GM12878 (cell line): ENCODE measurements around the gene HMSD. TPM values are rescaled to one million over a fixed set of nuclear protein-coding genes. Genes with fewer than 3 reads are reported as not detected.

Experiments used
- ASH2L ChIP-seq: fragments of 300-600, 200-600 bp; sonication (generic); IDR thresholded peaks from 2 replicates; pipeline ENCODE4 v1.6.1; 2017; ENCODE audit warnings: low read depth, mild to moderate bottlenecking, borderline replicate concordance
- HCFC1 ChIP-seq: fragments of 150-350 bp; IDR thresholded peaks from 2 replicates; pipeline ENCODE4 v1.6.1; 2014; ENCODE audit warnings: low read length
- HDAC2 ChIP-seq: fragments of 200-600 bp; sonication (generic); IDR thresholded peaks from 2 replicates; pipeline ENCODE4 v1.6.1; 2017
- JUND ChIP-seq: IDR thresholded peaks from 2 replicates; pipeline ENCODE4 v1.6.1; 2012; ENCODE audit warnings: low read depth, mild to moderate bottlenecking, low read length, improper control_type of control experiment, moderate library complexity
- MEF2B ChIP-seq: fragments of 450-650 bp; IDR thresholded peaks from 2 replicates; pipeline ENCODE4 v1.6.1; 2018; ENCODE audit warnings: mild to moderate bottlenecking, moderate library complexity; ENCODE audit not compliant: partially characterized antibody, poor library complexity, severe bottlenecking
- MTA3 ChIP-seq: IDR thresholded peaks from 2 replicates; pipeline ENCODE4 v1.6.1; 2012; ENCODE audit warnings: low read length, inconsistent platforms, borderline replicate concordance
- NR2C2 ChIP-seq: IDR thresholded peaks from 2 replicates; pipeline ENCODE4 v1.6.1; 2011; ENCODE audit warnings: borderline replicate concordance, low read depth; ENCODE audit not compliant: control insufficient read depth, insufficient read length
- PML ChIP-seq: IDR thresholded peaks from 2 replicates; pipeline ENCODE4 v1.6.1; 2012; ENCODE audit warnings: low read length, inconsistent platforms
- POLR2AphosphoS2 ChIP-seq: IDR thresholded peaks from 2 replicates; pipeline ENCODE4 v1.6.1; 2011; ENCODE audit warnings: low read depth, mild to moderate bottlenecking, low read length, improper control_type of control experiment, moderate library complexity
- RCOR1 ChIP-seq: conservative IDR thresholded peaks from 2 replicates; pipeline ENCODE4 v1.6.1; 2012; ENCODE audit warnings: low read depth, low read length, improper control_type of control experiment
- SP1 ChIP-seq: IDR thresholded peaks from one replicate; pipeline ENCODE4 v1.6.1; 2011; ENCODE audit warnings: low read depth, low read length
- SRF ChIP-seq, 2 experiments: IDR thresholded peaks; 2 replicates each; pipeline ENCODE4 v1.6.1; 2011; ENCODE audit warnings: low read depth in 2 of 2, low read length in 2 of 2, mild to moderate bottlenecking in 1 of 2, moderate library complexity in 1 of 2
- SUZ12 ChIP-seq: fragments of 200-600 bp; sonication (generic); IDR thresholded peaks from one replicate; pipeline ENCODE4 v1.6.1; 2018; ENCODE audit warnings: antibody characterized with exemption, mild to moderate bottlenecking; ENCODE audit not compliant: unreplicated experiment
- TCF12 ChIP-seq: IDR thresholded peaks from 2 replicates; pipeline ENCODE4 v1.6.1; 2011; ENCODE audit warnings: low read depth, mild to moderate bottlenecking, low read length
- polyA plus RNA-seq, 11 experiments: library from polyadenylated mRNA; depleted of rRNA in 4 of 11; unstranded in 6 of 11; stranded (reverse) in 5 of 11; fragments of >200 nt; fragmentation: Nextera tagmentation in 4 of 11; fragmentation: Illumina TruSeq in 1 of 11; extraction: Ambion mirVana in 4 of 11; extraction: Trizol in 1 of 11; gene quantifications; 1 replicate in 1 of 11; 2 replicates in 10 of 11; pipeline versions ENCODE4 v1.2.1 to v1.2.3, GENCODE V29; 2011 to 2016; ENCODE audit warnings: inconsistent platforms in 2 of 11, missing spikeins in 2 of 11, low read depth in 1 of 11
- total RNA-seq, 4 experiments: library from RNA; depleted of rRNA in 3 of 4; stranded (reverse); fragments of >200 nt in 3 of 4; fragmentation: Illumina TruSeq in 1 of 4; extraction: Trizol in 1 of 4; gene quantifications; 2 replicates each; pipeline versions ENCODE4 v1.2.1 to v1.2.3, GENCODE V29; 2013 to 2021
- TF ChIP-seq, protein P1 (sequence below): IDR thresholded peaks from 2 replicates; pipeline ENCODE4 v1.6.1; 2011; ENCODE audit warnings: mild to moderate bottlenecking, low read depth, low read length, moderate library complexity; ENCODE audit not compliant: insufficient replicate concordance
- TF ChIP-seq, protein P2 (sequence below): fragments of 450-650 bp; IDR thresholded peaks from 2 replicates; pipeline ENCODE4 v1.6.1; 2017; ENCODE audit warnings: mild to moderate bottlenecking, moderate library complexity
- TF ChIP-seq, protein P3 (sequence below): fragments of 450-650 bp; IDR thresholded peaks from 2 replicates; pipeline ENCODE4 v1.6.1; 2017; ENCODE audit warnings: mild to moderate bottlenecking, moderate library complexity
- TF ChIP-seq, protein P4 (sequence below): fragments of 450-650 bp; IDR thresholded peaks from 2 replicates; pipeline ENCODE4 v1.6.1; 2017; ENCODE audit warnings: low read depth, mild to moderate bottlenecking, moderate library complexity

The HMSD gene
- total and polyA plus RNA-seq, 10 of the 15 experiments (the other 5 are each of a cell fraction or from before 2014, with no cell fraction given), result 11.7 to 83.9 (median 37.8) TPM

DNA sequence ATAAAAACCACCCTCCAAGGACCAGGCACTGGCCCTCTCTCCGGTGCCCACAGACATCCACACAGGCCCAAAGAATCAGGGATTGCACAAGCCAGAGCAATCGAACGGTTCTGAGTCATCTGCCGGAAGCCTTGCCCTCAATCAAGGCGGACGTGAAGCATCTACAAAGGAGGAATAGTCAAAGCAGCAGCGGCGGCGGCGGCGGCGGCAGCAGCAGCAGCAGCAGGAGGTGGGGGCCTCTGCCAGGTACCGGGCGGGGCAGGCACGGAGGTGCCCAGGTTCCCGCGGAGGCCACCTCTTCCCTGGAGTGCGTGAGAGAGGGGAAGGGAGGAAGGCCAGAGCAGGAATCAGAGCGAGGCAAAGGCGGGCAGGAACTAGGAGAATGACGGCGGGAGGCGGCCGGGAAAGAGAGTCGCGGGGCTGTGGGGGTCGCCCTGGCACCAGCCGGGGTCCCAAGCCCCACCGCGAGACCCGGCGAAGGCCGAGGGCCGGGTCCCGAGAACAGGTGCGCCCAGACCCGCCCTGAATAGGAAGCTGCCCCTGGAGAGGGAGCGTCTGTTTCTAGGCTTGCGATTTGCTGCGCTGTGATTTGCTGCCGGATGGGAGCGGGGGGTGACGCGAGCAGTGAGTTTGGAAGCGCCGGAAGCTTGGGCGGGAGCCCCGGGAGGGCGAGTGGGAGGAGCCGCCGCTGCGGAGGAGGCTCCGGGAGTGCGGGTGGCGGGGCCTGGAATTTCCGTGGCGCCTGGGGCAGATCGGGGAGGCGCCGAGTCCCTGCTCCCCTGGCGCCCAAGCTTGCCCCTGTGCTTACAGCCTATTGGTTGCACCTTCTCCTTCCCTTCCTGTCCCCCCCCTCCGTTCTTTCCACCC lies 21.1 kb downstream of the HMSD start, which contains the start of gene SERPINB8 (continued):
- TF ChIP-seq, protein P1, sequence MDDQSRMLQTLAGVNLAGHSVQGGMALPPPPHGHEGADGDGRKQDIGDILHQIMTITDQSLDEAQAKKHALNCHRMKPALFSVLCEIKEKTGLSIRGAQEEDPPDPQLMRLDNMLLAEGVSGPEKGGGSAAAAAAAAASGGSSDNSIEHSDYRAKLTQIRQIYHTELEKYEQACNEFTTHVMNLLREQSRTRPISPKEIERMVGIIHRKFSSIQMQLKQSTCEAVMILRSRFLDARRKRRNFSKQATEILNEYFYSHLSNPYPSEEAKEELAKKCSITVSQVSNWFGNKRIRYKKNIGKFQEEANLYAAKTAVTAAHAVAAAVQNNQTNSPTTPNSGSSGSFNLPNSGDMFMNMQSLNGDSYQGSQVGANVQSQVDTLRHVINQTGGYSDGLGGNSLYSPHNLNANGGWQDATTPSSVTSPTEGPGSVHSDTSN, result peak; percentile 61
- TF ChIP-seq HCFC1 (0 out of 2 replicates have a peak, but pooled peaks have one; percentile 34), ASH2L (no peak), TCF12 (peak; percentile 13; the same call in 1 of the 2 replicates), HDAC2 (no peak), PML (peak; percentile 83; the same call in 1 of the 2 replicates), NR2C2 (no peak), MTA3 (no peak; the same call in 1 of the 2 replicates), SUZ12 (no peak), POLR2AphosphoS2 (peak; percentile 64), MEF2B (no peak), JUND (no peak), SRF (IDR thresholded peaks at IDR 0.05; ENCODE audit: low read depth in 2 of 2, low read length in 2 of 2) (peak; percentile 50 to 95; a peak in 3 of 4 replicates), RCOR1 (no peak), SP1 (no peak)
- TF ChIP-seq, protein P2, sequence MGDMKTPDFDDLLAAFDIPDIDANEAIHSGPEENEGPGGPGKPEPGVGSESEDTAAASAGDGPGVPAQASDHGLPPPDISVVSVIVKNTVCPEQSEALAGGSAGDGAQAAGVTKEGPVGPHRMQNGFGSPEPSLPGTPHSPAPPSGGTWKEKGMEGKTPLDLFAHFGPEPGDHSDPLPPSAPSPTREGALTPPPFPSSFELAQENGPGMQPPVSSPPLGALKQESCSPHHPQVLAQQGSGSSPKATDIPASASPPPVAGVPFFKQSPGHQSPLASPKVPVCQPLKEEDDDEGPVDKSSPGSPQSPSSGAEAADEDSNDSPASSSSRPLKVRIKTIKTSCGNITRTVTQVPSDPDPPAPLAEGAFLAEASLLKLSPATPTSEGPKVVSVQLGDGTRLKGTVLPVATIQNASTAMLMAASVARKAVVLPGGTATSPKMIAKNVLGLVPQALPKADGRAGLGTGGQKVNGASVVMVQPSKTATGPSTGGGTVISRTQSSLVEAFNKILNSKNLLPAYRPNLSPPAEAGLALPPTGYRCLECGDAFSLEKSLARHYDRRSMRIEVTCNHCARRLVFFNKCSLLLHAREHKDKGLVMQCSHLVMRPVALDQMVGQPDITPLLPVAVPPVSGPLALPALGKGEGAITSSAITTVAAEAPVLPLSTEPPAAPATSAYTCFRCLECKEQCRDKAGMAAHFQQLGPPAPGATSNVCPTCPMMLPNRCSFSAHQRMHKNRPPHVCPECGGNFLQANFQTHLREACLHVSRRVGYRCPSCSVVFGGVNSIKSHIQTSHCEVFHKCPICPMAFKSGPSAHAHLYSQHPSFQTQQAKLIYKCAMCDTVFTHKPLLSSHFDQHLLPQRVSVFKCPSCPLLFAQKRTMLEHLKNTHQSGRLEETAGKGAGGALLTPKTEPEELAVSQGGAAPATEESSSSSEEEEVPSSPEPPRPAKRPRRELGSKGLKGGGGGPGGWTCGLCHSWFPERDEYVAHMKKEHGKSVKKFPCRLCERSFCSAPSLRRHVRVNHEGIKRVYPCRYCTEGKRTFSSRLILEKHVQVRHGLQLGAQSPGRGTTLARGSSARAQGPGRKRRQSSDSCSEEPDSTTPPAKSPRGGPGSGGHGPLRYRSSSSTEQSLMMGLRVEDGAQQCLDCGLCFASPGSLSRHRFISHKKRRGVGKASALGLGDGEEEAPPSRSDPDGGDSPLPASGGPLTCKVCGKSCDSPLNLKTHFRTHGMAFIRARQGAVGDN, result no peak
- TF ChIP-seq, protein P3, sequence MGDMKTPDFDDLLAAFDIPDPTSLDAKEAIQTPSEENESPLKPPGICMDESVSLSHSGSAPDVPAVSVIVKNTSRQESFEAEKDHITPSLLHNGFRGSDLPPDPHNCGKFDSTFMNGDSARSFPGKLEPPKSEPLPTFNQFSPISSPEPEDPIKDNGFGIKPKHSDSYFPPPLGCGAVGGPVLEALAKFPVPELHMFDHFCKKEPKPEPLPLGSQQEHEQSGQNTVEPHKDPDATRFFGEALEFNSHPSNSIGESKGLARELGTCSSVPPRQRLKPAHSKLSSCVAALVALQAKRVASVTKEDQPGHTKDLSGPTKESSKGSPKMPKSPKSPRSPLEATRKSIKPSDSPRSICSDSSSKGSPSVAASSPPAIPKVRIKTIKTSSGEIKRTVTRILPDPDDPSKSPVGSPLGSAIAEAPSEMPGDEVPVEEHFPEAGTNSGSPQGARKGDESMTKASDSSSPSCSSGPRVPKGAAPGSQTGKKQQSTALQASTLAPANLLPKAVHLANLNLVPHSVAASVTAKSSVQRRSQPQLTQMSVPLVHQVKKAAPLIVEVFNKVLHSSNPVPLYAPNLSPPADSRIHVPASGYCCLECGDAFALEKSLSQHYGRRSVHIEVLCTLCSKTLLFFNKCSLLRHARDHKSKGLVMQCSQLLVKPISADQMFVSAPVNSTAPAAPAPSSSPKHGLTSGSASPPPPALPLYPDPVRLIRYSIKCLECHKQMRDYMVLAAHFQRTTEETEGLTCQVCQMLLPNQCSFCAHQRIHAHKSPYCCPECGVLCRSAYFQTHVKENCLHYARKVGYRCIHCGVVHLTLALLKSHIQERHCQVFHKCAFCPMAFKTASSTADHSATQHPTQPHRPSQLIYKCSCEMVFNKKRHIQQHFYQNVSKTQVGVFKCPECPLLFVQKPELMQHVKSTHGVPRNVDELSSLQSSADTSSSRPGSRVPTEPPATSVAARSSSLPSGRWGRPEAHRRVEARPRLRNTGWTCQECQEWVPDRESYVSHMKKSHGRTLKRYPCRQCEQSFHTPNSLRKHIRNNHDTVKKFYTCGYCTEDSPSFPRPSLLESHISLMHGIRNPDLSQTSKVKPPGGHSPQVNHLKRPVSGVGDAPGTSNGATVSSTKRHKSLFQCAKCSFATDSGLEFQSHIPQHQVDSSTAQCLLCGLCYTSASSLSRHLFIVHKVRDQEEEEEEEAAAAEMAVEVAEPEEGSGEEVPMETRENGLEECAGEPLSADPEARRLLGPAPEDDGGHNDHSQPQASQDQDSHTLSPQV, result no peak
- TF ChIP-seq, protein P4, sequence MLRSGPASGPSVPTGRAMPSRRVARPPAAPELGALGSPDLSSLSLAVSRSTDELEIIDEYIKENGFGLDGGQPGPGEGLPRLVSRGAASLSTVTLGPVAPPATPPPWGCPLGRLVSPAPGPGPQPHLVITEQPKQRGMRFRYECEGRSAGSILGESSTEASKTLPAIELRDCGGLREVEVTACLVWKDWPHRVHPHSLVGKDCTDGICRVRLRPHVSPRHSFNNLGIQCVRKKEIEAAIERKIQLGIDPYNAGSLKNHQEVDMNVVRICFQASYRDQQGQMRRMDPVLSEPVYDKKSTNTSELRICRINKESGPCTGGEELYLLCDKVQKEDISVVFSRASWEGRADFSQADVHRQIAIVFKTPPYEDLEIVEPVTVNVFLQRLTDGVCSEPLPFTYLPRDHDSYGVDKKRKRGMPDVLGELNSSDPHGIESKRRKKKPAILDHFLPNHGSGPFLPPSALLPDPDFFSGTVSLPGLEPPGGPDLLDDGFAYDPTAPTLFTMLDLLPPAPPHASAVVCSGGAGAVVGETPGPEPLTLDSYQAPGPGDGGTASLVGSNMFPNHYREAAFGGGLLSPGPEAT, result peak; percentile 58
